Measurements from ENCODE around the gene ZC3H12C.

Gene ZC3H12C

GRCh38 chr11:110100476-110101240, 7.5 kb downstream of the ZC3H12C start:
- no peak for DNase-seq

DNA sequence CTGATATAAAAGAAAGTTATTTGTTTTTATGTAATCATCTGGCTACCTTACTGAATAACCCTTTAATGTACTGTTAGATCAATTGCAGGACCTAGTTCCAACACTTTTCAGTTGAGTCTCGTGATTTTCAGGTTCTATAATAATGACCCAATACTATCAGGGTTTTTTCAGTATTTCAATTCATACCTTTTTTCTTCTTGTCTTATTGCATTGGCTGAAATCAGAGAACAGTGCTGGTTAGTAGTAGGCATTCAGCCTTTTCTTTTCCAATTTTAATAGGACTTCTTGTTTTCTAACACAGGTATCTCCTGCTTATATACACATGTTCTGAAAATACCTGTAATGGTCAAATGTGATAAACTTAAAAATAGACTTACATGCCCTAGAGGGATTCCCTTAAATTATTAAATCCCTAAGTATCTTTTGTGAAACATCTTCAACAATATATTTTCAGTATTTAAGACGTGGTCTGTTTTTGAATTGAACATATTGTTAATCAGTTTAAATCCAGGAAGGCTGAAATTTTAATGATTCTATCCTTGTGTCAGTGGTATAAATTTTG, 13.6 kb downstream of the ZC3H12C start:
- DNase-seq: no peak

GRCh38 chr11:110110854-110111253, 17.7 kb downstream of the ZC3H12C start:
- no peak for DNase-seq

DNA sequence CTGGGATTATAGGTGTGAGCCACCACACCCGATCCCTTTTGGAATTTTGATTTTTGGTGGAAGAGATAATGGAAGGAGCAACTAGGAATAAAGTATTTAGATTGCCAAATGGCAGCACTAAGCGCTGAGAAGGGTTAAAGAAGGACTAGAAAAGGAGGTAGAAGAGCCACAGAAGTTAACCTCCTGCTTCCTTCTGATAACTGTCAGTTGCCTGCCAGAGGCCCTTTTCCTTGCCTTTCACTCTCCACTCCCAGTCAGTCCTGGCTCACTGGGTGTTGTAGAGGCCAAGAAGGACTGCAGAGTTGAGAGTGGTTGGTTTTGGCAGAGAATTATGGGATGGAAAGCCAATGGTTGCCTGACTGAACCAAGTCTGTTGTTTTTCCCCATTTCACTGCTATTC, 19.3 kb downstream of the ZC3H12C start:
- no peak for DNase-seq

GRCh38 chr11:110113505-110113904, 20.3 kb downstream of the ZC3H12C start:
- DNase-seq: no peak

DNA sequence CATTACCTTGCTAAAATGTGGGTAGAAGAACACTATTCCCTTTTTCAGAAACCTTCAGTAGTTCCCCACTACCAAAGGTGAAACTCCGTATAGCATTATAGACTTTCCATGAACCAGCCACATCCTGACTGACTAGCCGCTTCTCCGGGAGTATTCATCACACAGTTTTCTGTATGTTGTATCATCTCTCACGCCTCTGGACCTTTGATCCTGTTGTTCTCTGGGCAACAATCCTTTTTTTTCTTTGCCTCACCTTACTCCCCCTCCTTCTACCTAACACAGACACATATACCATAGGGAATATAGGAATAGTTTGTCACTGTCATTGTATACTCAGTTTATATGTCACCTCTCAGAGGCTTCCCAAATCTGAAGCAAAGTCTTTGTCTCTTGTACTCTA, 20.8 kb downstream of the ZC3H12C start:
- no peak for DNase-seq

DNA sequence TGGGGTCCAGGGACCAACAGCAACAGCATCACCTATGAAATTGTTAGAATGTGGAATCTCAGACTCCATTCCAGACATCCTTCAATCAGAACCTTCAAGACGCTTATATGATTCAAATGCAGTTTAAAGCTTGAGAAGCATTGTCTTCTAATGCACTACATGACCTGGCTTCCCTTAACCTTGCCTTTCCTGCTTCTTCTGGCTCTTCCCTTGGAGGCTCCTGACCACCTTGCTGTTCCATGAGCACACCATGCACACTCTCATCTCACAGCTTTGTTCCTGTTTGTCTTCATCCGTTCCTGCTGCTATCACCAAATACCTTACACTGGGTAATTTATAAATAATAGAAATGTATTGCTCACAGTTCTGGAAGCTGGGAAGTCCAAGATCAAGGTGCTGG, 26.1 kb downstream of the ZC3H12C start:
- DNase-seq: no peak

DNA sequence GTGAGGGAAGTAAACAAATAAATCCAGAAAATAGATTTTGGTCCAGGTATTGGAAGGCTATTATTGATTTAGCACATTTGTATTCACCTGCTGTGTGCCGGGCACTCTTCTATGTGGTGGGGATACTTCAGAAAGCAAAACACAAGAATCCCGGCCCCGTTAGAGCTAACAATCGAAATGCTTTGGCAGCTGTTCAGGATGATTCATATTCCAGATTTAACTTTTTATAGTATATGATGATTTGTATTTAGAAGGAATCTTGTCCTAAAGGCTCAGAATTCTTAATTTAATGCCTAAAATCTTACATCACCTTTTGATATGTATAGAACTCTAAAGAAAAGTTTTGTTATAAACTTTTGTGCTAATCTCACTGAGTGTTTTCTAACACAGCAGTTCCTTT, 28.0 kb downstream of the ZC3H12C start:
- no peak for DNase-seq

DNA sequence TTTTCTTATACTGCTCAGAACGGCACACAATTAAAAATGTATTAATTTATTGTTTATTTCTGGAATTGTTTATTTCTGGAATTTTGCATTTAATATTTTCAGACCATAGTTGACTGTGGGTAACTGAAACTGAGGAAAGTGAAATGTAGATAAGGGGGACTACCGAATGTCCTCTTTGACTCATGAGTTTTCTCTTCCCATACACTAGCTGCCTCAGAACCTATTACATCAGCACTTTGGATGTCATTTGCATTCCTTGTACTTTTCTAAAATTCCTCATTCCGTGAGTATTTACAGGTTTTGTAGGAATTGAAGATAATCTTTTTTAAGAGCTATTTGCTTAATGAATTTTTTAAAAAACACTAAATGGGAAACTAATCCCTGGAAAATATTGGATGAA, 29.8 kb downstream of the ZC3H12C start:
- DNase-seq: no peak

- no peak for DNase-seq
Observed at GRCh38 chr11:110124605-110125004, 31.4 kb downstream of the ZC3H12C start.

DNA sequence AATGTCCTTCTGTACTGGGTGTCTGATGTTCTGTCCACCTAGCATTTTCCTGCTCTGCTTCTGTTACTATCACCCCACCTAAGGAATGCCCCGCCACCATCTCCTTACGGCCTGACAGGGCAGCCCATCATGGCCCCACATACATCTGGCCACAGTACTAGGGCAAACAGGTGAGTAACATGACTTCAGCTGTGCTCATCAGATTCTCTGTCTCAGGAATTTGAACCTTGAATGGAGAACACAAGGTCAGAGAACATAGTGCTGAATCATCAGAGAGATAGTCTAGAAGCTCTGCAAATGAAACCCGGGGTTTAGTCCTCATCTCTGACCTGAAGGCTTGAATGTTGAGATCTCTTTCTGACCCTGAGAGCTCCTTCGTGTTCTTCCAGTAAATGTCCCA, 32.4 kb downstream of the ZC3H12C start:
- no peak for DNase-seq

DNA sequence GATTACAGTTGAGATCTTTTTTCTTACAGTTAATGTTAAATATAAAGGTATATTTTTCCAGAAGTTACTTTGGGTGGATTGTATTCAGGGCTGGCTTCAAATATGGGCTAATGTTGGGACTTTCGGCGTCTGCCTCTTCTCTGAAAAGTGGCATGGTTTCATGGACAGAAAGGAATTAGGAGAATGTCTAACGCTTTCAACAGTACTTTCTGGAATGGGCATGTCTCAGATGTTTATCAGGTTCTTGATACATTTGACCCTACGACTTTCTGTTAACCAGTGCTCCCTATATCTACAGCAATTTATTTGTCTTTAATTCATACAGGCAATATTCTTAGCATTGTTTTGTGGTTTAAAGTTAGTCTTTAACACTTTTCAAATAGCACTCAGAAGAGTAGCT, 33.7 kb downstream of the ZC3H12C start:
- no peak for DNase-seq

GRCh38 chr11:110128161-110128560, 35.0 kb downstream of the ZC3H12C start:
- DNase-seq: peak; percentile 72

- peak; percentile 100 for DNase-seq
Observed at GRCh38 chr11:110130642-110131238, 37.5 kb downstream of the ZC3H12C start.

- peak; percentile 82 for DNase-seq
Observed at GRCh38 chr11:110131386-110132123, 38.4 kb downstream of the ZC3H12C start.

- no peak for DNase-seq
Observed at GRCh38 chr11:110133160-110133559, 40.0 kb downstream of the ZC3H12C start.

- DNase-seq: peak; percentile 87
Observed at GRCh38 chr11:110134110-110134509, 40.9 kb downstream of the ZC3H12C start.

GRCh38 chr11:110141812-110142211, 48.6 kb downstream of the ZC3H12C start:
- DNase-seq: no peak

DNA sequence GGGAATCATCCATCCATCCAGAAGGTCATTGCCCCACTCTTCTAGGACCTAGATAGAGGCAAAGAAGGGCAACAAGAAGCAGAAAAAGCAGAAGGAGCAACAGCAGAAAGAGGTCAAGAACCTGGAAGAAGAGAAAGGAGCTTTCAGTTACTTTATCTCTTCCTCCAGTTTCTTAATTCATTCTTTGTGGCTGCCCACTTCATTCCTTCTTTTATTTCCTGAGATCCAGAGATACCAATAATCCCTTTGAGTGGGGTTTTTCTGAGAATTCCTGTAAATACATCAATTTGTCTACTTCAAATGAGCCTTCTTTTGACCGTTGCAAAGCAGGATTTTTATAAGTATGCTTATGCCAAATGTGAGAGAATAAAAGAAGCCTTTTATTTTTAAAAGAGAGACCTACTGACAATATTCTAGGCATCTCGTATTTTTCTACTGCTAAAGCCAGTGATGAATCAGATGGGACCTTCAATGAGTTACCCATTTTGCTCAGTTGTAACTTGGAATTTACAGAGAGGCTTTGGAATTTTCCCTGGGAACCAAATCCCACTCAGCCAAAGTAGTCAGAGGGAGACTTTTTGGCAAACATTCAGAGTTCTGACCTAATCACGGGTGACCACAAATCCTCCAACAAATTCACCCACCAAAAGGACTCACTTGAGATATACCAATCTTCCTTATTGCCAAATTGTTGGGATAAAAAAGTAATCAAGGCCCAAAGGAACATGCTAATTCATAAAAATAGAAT, 54.9 kb downstream of the ZC3H12C start:
- DNase-seq: no peak

DNA sequence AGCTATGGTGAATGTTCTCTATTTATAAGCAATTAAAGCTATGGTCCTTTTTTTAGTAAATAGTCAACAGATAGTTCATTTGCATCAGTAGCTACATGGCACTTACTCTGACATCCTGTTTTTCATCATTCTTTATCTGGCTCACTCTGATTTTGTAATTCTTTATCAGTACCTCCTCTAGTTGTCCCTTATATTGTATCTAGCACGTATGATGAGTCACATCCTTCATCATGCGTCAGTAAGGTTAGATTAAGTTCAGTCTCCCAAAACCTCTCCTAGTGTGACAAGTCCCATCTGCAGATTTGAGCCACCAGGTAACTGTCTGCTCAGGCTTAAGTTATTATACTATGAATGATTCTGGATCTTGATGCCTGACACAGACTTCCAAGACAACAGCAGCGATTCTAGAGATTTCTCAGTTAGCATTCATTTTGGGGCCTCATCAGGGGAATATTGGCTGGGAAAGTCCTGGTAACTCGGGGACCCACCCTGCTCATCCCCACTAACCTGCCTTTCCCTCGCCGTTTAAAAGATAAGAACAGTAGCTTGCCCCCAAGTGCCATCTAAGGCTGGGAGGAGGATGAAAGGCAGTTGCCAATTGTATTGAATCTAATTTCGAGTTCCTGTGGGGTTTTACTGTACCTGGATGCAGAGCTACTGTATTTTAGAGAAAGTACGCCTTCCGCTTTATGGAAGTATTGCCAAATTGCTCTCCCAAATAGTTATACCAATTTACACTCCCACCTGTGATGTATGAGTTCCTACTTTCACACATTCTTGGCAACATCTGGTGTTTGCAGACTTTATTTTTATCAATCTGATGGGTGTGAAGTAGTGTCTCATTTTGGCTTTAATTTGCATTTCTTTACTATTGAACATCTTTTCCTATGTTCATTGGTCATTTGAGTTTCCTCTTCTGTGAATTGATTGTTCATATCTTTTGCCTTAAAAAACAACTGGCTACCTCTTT, 55.9 kb downstream of the ZC3H12C start:
- no peak for DNase-seq

DNA sequence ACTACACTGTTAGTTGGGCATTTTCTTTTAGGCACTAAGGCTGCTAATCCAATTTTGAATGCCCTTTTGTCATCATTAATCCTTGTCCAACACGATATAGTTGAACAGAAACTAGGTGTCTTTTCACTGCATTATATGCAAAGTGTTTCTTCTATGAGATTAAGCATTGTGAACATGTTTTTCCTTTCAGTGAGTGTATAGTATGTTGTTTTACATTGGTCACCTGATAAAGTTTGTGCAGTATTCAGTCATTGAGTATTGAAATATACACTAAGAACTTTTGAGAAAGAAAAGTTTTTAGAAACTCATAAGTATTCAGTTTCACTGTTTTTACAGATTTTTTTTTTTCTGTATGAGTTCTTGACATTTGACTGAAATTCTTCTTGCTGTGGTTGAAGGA, 59.0 kb downstream of the ZC3H12C start:
- no peak for DNase-seq

DNA sequence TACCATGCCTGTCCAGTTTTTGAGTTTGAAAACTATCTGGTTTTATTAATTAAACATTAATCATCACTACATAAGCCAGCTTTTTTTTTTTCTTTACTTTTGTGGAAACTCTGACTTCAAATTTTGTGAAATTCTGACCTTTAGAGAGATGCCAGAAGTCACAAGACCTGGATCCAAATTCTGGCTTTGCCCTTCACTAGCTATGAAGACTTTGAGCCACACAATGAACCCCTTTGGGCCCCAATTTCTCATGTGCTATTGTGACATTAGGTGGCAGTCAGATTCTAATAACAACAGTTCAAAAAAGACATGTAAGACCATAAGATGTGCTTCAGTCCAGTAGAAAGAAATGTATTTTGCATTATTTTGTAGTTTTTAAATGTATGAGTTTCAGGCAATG, 60.3 kb downstream of the ZC3H12C start:
- no peak for DNase-seq

Data from NCI-H146 (cell line).